ENCODE data around the gene KLC1. TPM values are rescaled to one million over a fixed set of nuclear protein-coding genes. Genes with fewer than 3 reads are reported as not detected.
A peak's percentile ranks its signal among the peaks of the same experiment; 100 is the strongest.
"Not testable (repeated sequence)": the region's sequence is repeated elsewhere in the genome, so short reads cannot be mapped to it uniquely, and the experiment has no call there.

Gene KLC1
- polyA plus RNA-seq, 4 donors: 88.0 to 99.8 (median 92.7) TPM

DNA sequence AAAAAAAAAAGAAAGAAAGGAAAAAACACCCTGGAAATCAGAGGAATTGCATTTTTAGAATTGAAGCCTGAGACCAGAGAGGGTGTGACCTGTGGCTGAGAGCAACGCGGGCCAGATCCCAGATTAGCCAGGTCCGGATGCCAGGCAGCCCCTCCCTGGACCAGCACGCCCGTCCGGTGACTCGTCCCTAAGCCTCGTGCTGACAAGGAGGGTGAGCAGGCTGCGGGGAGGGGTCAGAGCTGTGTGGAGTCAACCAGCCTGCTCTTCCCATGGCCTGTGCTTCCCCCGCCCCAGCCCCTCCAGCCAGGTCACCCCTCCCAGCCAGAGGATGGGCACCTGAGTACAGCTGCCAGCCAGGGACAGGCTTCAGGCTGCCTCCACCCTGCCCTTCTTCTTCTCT is 4.2 kb upstream of the KLC1 start:
- DNase-seq (ENCODE audit: low read depth in 4 of 4, low spot score in 3 of 4): no peak

DNA sequence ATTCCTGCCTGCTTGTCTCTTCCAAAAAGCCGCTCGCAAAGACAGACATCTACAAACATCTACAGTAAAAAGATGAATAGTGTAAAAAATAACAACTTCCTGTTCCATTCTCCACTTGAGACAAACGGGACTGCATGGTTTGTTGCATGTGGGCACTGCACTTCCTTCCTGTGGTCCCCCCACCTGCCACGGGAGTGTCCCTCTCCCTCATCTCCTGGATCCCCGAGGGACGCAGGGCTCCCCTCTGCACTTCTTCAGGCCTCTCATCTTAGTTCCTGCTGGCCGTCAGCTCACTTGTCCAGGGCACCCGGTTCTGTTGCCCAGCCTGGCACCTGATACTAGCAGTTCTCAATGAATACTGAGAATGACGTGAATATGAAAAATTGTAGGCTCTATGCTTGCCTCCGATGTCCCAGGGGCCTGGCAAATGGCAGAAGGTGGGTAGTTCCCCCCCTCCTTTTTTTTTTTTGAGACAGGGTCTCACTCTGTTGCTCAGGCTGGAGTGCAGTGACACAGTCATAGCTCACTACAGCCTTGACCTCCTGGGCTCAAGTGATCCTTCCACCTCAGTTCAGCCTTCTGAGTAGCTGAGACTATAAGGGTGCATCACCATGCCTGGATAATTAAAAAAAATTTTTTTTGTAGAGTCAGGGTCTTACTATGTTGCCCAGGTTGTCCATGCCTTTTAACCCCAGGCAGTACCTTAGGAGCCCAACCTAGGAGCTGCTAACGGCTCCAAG is 3.5 kb upstream of the KLC1 start:
- no peak for DNase-seq (ENCODE audit: low read depth in 4 of 4, low spot score in 3 of 4)

DNA sequence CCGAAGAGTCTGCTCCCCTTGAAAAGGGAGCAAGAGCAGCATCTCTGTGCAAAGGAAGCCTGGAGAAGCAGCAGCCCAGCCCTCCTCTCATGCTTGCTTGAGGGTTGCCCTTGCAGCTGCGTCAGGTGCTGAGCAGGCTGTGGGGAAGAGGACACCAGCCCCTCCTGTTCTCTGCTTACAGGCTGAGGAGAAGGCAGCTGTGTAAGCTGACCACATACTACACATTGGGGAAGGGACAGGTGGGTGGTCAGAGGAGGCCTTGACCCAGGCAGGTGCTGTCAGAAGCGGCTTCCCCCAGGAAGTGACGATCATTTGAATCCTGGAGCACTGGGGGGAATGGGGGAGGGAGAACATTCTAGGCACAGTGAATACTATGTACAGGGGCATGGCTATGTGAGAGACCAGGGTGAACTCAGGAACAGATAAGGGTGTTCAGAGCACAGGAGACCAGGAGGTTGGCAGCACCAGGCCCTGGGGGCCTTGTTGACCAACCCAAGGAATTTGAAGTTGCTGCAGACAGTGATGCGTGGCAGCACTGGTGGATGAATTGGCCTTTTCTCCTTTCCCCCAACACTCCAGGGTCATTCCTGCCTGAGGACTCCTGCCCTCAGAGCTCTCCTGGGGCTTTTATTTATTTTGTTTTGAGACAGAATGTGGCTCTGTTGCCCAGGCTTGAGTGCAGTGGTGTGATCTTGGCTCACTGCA is 2.7 kb upstream of the KLC1 start:
- DNase-seq (ENCODE audit: low read depth in 4 of 4, low spot score in 3 of 4): no peak

DNA sequence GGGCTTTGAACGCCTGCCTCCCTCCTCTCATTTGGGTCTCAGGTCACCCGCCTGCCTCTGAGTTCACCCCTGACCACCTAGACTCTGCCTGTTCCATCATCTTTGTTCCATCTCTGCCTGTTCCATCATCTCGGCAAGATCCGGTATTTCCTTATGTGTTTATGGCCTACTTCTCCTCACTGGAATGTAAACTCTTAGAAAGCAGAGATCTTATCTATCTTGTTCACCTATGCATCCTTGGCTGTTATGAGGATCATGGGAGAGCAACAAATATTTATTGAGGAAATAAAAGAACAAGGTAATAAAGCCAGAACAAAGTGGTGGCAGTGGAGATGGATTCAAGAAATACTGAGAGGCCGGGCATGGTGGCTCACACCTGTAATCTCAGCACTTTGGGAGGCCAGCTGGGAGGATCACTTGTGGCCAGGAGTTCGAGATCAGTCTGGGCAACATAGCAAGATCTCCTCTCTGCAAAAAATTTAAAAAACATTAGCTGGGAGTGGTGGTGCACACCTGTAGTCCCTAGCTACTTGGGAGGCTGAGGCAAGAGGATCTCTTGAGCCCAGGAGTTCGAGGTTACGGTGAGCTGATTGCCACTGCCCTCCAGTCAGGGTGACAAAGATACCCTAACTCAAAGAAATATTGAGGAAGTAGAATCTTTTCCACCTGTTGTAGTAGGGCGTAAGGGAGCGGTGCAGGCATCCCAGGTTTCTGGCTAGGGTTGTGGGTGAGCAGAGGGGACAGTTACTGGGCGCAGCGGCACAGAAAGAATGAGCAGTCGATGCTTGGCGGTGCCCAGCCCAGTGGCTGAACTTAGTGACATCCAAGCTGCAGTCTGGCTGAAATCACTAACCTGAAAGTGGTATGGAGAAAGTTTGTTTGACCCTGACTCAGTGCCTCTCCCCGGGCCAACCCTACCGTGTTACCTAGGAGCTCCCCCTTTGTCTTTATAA is 1.7 kb upstream of the KLC1 start:
- no peak for DNase-seq (ENCODE audit: low read depth in 4 of 4, low spot score in 3 of 4)

DNA sequence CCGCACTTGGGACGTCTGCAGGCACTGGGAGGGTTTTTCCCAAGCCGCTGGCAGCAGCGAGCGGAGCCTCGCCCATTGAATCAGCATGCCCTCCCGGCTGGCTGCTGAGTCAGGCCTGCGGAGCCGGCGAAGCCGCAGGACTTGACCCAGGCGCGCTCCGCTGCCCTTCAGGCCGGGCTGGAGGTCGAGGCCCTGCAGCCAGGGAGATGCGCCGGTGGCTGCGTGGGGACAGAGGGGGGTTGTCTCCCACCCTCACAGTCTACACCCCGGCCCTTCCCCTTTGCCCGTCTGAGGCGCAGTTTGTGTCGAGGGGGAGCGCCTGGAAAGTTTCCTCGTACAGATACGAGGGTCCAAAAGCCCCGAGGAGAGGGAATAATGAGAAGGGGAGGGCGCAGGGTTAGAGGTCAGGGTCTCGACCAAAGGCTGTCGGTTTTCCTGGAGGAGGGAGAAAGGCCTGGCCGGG is 759 bp upstream of the KLC1 start:
- DNase-seq (ENCODE audit: low read depth in 4 of 4, low spot score in 3 of 4): peak in 1 of 4 donors; percentile 13

DNA sequence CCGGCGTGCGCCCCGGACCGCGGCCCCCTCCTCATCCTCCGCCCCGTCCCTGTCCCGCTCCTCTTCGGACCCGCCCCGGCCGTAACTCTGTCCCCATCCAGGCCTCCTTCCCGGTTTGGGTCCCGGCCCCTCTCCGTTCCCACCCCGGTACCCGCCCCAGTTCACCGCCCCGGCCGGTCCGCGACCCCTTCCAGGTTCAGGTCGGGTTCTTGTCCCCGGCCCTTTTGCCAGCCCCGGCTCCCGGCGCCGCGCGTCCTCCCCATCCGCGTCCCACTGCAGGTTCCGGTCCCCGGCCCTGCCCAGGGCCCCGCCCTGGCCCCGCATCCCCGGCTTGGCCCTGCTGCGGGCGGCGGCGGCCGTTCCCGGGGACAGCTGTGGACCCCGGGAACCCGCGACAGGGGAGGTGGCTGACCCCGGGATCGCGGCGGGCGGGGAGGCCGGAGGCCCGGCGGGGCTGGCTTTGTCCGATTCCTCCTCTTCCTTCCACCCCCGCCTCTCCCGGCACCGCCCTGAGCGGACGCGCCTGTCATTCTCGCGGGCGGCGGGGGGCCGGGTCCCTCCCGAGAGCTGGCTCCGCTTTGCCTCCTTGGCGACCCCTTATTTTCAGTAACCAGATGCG is 601 bp downstream of the KLC1 start:
- DNase-seq (ENCODE audit: low read depth in 4 of 4, low spot score in 3 of 4): peak in 1 of 4 donors; percentile 33

DNA sequence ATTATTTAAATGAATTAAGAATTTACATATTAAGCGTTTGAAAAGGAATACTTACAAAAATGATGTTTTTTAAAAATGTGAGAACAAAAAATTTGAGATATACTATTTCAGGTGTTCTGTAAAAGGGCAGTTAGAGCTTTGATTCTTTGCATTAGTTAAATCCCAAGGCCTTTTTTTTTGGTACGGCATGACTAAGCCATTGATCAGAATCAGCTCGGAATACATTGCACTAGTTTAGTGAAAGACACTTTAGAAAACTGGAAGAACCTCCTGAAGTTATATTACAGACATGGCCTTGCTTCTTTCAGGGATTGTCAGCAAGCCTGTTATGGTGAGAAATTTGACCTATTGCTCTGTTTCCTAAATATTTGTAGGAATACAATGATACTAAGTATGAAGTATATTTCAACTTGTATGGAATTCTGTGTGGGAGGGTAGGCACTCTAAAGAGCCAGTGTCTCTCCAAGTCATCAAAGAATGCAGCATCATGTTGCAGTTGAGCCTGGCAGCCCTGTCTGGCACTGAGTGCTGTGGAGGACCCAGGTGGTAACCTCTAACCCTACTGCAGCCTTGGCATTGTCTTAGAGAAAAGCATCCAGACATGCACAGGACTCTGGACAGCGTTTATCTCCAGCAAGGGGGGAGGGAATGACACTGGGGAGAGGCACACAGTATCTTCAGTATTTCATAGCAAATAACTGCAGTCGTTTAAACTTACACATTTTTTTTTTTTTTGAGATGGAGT is 1.5 kb downstream of the KLC1 start:
- DNase-seq (ENCODE audit: low read depth in 4 of 4, low spot score in 3 of 4): no peak

DNA sequence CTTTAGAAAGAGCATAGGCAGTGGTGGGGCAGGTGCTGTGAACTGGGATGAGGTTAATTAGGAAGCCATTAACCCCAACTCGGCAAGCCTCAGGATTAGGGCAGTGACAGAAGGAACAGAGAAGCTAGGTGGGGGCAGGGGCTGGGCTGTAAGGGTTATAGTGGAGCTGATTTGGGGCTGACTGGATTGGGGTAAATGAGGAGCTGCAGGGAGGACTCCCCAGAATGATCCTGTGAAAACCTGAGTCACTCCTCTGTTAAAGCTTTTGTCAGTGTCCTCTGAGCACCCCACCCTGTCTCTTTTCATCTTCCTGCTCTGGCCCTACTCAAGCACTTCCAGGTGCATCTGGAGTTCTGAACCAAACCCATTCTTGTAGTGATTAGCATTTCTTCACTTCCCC is 4.4 kb downstream of the KLC1 start:
- no peak for DNase-seq (ENCODE audit: low read depth in 4 of 4, low spot score in 3 of 4)

DNA sequence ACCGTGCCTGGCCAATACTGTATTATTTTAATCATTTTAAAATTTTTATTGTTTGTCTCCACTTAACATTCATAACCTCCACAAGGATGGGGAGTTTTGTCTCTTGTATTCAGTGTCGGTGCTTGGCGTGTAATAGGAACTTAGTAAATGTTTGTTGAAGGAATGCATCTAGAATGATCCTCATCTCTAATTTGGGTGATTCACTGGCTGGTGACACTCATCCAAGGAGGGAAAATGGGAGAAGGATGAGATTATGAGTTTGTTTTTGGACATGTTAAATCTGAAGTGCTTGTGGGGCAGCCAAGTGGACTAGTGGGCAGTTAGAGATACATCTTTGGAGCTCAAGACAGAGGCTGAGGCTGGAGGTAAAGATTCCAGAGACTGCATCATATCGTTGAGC is 5.1 kb downstream of the KLC1 start:
- no peak for DNase-seq (ENCODE audit: low read depth in 4 of 4, low spot score in 3 of 4)

DNA sequence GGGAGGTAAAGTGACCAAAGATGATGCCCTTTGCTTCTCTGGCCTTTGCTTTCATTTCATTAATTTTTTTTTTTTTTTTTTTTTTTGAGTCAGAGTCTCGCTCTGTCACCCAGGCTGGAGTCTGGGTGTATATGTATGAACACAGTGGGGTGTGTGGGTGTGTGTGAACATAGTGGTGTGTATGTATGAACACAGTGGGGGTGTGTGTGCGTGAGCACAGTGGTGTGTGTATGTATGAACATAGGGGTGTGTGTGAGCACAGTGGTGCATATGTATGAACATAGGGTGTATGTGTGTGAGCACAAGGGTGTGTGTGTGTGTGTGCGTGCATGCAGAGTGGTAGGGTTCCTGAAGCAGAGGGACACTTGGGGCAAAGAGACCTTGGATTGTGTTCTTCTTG is 9.6 kb downstream of the KLC1 start:
- DNase-seq (ENCODE audit: low read depth in 4 of 4, low spot score in 3 of 4): no peak

DNA sequence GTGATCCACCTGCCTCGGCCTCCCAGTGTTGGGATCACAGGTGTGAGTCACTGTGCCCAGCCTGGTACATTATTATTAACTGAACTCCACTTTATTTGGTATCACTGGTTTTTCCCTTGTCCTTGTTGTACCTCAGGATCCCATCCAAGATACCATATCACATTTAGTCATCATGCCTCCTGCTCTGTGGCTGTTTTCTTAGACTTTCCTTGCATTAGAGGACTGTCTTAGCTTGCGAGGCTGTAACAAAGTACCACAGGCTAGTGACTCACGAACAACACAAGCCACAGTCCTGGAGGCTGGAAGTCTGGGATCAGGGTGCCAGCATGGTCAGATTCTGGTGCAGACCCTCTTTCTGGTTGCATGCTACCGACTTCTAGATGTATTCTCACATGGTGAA is 12.2 kb downstream of the KLC1 start:
- DNase-seq (ENCODE audit: low read depth in 4 of 4, low spot score in 3 of 4): no peak

DNA sequence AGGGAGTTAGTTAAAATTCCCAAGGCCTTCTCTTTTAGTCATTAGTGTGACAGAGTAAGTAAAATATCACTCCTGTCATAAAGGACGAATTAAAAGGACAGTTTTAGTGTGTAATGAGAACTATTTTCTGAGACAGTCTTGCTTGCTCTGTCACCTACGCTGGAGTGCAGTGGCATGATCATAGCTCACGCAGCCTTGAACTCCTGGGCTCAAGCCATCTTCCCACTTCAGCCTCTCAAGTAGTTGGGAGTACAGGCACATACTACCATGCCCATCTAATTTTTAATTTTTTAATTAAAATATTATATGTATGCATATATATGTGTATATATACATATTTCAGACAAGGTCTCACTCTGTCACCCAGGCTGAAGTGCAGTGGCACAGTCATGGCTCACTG is 17.2 kb downstream of the KLC1 start:
- no peak for DNase-seq (ENCODE audit: low read depth in 4 of 4, low spot score in 3 of 4)

DNA sequence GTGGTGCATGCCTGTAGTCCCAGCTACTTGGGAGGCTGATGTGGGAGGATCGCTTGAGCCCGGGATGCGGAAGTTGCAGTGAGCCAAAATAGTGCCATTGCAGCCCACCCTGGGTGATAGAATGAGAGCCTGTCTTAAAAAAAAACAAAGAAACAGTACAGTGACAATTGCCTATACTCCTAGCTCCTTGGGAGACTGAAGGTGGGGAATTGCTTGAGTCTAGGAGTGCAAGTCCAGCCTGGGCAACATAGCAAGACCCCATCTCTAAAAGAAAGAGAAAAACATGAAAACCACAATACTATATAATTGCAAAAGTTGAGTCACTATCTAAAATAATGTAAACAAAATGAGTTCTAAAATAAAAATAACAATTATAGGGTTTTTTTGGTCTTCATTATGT is 20.0 kb downstream of the KLC1 start:
- no peak for DNase-seq (ENCODE audit: low read depth in 4 of 4, low spot score in 3 of 4)

DNA sequence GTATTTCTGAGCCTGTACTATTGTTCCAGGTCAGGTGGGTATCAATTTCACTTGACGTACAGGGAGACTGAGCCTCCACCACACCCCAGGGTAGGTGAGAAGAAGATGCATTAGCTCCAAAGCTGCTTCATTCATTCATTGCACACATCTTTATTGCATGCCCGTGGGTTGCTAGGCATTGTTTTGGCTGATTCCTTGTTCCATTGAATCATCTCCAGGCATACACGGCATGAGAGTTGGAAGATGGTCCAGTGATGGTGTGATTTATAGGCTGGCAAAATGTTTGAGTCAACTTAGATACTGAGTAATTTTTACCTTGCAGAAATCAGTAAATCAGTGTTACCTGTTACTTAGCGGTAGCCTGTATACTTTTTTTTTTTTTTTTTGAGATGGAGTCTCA is 21.2 kb downstream of the KLC1 start:
- DNase-seq (ENCODE audit: low read depth in 4 of 4, low spot score in 3 of 4): no peak

DNA sequence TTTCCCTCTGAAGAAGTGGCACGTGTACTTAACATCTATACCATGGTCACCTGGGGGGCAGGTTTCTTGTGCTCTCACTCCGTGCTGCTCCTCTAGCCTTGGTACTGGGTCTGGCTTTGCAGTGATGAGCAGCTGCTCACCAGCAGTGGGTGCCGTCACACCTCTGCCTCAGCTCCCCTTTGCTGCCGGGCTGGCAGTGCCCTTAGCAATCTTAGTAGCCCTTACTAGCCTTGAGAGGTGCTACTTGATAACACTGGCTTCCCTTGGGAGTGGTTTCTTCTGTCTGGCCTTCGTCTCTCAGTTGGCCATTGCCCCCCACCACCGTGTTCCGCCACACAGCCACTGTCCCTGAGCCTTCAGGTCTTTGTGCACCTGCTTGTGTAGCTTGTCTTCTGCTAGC is 22.6 kb downstream of the KLC1 start:
- DNase-seq (ENCODE audit: low read depth in 4 of 4, low spot score in 3 of 4): no peak

DNA sequence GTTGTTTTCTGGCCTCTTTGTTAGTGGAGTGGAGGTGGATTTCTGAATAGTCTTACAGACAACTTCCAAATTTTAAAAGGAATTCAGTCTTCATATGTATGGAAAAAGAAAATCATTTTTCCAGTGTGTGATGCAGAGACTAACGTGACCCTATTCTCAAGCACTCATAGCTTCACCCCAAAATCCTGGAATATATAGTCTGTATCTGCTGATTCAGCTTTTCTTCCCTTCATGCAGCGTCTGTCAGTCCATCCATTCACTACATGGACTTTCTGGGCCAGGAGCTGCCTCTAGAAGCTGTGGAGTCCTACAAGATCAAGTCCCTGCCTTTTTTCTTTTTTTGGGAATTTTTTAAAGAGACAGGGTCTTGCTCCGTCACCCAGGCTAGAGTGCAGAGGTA is 23.8 kb downstream of the KLC1 start:
- no peak for DNase-seq (ENCODE audit: low read depth in 4 of 4, low spot score in 3 of 4)

DNA sequence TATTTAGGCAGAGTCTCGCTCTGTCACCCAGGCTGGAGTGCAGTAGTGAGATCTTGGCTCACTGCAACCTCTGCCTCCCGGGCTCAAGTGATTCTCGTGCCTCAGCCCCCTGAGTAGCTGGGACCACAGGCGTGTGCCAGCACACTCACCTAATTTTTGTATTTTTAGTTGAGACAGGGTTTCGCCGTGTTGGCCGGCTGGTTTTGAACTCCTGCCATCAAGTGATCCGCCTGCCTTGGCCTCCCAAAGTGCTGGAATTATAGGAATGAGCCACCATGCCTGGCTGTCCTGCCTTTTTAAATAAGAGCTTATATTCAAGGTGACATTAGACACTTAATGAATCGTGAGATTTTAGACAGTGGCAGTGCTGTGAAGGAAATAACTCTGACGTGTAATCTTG is 24.3 kb downstream of the KLC1 start:
- DNase-seq (ENCODE audit: low read depth in 4 of 4, low spot score in 3 of 4): not testable (repeated sequence)

DNA sequence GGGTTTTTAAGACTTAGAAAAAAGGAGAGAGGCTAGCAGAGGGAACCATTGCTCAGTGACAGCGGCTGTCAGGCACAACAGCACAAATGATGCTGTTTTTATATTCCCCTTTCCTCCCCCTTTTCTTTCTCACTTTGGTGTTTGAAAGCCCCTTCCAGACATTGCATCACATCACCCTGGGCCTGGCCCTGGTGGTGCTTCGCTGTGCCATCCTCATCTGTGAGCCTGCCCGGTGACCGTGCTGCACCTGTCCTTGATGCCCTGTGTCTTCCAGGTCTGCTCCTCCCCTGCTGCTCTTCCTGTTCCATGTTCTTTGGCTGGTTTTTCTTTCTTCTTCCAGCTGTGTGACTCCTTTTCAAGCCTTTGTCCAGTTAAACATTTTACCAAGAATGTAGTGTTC is 24.8 kb downstream of the KLC1 start:
- DNase-seq (ENCODE audit: low read depth in 4 of 4, low spot score in 3 of 4): no peak

DNA sequence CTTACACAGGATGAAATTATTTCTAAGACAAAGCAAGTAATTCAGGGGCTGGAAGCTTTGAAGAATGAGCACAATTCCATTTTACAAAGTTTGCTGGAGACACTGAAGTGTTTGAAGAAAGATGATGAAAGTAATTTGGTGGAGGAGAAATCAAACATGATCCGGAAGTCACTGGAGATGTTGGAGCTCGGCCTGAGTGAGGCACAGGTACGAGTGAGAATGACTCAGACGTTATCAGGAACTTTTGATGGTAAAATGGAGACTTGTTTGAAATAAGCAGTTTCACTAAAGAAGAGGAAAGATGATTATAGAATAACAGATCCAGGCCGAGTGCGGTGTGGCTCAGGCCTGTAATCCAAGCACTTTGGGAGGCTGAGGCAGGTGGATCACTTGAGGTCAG is 25.6 kb downstream of the KLC1 start:
- no peak for DNase-seq (ENCODE audit: low read depth in 4 of 4, low spot score in 3 of 4)
